Ishikawa (cell line): ENCODE data around the gene PSMB11.

Experiments used
- CEBPB ChIP-seq: IDR thresholded peaks from 2 replicates; pipeline ENCODE4 v1.6.1; 2012
- CREB1 ChIP-seq: IDR thresholded peaks from 2 replicates; pipeline ENCODE4 v1.6.1; 2012; ENCODE audit warnings: low read depth
- EGR1 ChIP-seq: IDR thresholded peaks from 2 replicates; pipeline ENCODE4 v1.6.1; 2012
- EP300 ChIP-seq: IDR thresholded peaks from 2 replicates; pipeline ENCODE4 v1.6.1; 2012; ENCODE audit warnings: borderline replicate concordance
- FOXM1 ChIP-seq: IDR thresholded peaks from 2 replicates; pipeline ENCODE4 v1.6.1; 2012; ENCODE audit warnings: low read depth, borderline replicate concordance
- NFIC ChIP-seq: IDR thresholded peaks from 2 replicates; pipeline ENCODE4 v1.6.1; 2012
- RAD21 ChIP-seq: IDR thresholded peaks from 2 replicates; pipeline ENCODE4 v1.6.1; 2012; ENCODE audit warnings: low read depth
- TAF1 ChIP-seq: IDR thresholded peaks from 2 replicates; pipeline ENCODE4 v1.6.1; 2012; ENCODE audit warnings: low read depth, mild to moderate bottlenecking
- TCF12 ChIP-seq: IDR thresholded peaks from 2 replicates; pipeline ENCODE4 v1.6.1; 2012; ENCODE audit warnings: low read depth
- TEAD4 ChIP-seq: IDR thresholded peaks from 2 replicates; pipeline ENCODE4 v1.6.1; 2012
- YY1 ChIP-seq: IDR thresholded peaks from 2 replicates; pipeline ENCODE4 v1.6.1; 2012; ENCODE audit warnings: low read depth
- ZBTB7A ChIP-seq: IDR thresholded peaks from 2 replicates; pipeline ENCODE4 v1.6.1; 2012; ENCODE audit warnings: low read depth
- TF ChIP-seq, protein P1 (sequence below): IDR thresholded peaks from 2 replicates; pipeline ENCODE4 v1.6.1; 2012
- TF ChIP-seq, protein P2 (sequence below): IDR thresholded peaks from 2 replicates; pipeline ENCODE4 v1.6.1; 2012
- TF ChIP-seq, protein P3 (sequence below): IDR thresholded peaks from 2 replicates; pipeline ENCODE4 v1.6.1; 2012; ENCODE audit warnings: low read depth, mild to moderate bottlenecking

Gene PSMB11

DNA sequence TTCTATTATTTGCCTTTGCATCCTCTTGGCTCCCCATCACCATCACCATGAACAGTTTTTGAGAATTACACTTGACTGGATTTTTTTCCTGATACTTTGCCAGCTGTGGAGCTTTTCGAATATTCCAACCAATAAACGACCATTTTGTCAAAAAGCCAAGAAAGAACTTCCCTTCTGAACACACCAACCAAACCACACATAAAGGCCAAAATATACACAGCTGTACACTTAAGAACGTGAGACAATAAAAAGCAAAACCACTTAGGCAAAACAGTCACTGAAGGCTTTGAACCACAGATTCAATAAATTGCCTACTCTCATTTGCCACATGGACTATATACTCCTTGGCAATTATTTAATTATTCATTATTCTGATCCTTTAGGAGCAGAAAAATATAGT is 33.2 kb upstream of the PSMB11 start:
- no peak for TF ChIP-seq CREB1
- no peak for TF ChIP-seq TAF1
- no peak for TF ChIP-seq CEBPB
- TF ChIP-seq, protein P1, sequence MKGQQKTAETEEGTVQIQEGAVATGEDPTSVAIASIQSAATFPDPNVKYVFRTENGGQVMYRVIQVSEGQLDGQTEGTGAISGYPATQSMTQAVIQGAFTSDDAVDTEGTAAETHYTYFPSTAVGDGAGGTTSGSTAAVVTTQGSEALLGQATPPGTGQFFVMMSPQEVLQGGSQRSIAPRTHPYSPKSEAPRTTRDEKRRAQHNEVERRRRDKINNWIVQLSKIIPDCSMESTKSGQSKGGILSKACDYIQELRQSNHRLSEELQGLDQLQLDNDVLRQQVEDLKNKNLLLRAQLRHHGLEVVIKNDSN = no peak
- no peak for TF ChIP-seq EGR1
- no peak for TF ChIP-seq TCF12
- TF ChIP-seq, protein P2, sequence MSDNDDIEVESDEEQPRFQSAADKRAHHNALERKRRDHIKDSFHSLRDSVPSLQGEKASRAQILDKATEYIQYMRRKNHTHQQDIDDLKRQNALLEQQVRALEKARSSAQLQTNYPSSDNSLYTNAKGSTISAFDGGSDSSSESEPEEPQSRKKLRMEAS = no peak
- TF ChIP-seq, protein P3, sequence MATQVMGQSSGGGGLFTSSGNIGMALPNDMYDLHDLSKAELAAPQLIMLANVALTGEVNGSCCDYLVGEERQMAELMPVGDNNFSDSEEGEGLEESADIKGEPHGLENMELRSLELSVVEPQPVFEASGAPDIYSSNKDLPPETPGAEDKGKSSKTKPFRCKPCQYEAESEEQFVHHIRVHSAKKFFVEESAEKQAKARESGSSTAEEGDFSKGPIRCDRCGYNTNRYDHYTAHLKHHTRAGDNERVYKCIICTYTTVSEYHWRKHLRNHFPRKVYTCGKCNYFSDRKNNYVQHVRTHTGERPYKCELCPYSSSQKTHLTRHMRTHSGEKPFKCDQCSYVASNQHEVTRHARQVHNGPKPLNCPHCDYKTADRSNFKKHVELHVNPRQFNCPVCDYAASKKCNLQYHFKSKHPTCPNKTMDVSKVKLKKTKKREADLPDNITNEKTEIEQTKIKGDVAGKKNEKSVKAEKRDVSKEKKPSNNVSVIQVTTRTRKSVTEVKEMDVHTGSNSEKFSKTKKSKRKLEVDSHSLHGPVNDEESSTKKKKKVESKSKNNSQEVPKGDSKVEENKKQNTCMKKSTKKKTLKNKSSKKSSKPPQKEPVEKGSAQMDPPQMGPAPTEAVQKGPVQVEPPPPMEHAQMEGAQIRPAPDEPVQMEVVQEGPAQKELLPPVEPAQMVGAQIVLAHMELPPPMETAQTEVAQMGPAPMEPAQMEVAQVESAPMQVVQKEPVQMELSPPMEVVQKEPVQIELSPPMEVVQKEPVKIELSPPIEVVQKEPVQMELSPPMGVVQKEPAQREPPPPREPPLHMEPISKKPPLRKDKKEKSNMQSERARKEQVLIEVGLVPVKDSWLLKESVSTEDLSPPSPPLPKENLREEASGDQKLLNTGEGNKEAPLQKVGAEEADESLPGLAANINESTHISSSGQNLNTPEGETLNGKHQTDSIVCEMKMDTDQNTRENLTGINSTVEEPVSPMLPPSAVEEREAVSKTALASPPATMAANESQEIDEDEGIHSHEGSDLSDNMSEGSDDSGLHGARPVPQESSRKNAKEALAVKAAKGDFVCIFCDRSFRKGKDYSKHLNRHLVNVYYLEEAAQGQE = no peak
- no peak for TF ChIP-seq ZBTB7A
- TF ChIP-seq NFIC = no peak
- no peak for TF ChIP-seq TEAD4
- no peak for TF ChIP-seq FOXM1

DNA sequence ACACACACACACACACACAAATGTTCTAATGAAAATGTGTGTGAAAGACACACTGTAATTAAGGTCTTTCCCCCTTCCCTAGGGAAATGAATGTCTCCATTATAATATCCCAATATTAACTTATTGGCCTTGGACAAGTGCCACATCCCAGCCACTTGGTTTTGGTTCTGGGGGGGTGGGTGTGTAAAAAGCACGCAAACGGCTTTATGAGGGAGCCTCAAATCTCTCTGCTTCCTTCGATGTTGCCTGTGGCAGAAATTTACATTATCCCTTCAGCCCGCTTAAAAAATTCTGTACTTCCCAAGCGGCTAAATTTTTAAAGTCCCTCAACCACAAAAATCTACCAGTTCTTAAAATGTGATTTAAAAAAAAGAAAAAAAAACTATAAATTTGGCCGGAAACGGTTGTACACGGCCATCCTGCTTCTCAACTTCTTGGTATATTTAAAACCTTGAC is 32.5 kb upstream of the PSMB11 start:
- TF ChIP-seq, protein P1 = no peak
- TF ChIP-seq, protein P2 = no peak
- no peak for TF ChIP-seq YY1
- no peak for TF ChIP-seq RAD21
- no peak for TF ChIP-seq TEAD4
- no peak for TF ChIP-seq EP300
- TF ChIP-seq CREB1 = no peak
- no peak for TF ChIP-seq ZBTB7A
- no peak for TF ChIP-seq TAF1
- TF ChIP-seq FOXM1 = no peak
- TF ChIP-seq CEBPB = no peak
- TF ChIP-seq, protein P3 = no peak
- TF ChIP-seq EGR1 = no peak
- no peak for TF ChIP-seq NFIC
- TF ChIP-seq TCF12 = no peak

DNA sequence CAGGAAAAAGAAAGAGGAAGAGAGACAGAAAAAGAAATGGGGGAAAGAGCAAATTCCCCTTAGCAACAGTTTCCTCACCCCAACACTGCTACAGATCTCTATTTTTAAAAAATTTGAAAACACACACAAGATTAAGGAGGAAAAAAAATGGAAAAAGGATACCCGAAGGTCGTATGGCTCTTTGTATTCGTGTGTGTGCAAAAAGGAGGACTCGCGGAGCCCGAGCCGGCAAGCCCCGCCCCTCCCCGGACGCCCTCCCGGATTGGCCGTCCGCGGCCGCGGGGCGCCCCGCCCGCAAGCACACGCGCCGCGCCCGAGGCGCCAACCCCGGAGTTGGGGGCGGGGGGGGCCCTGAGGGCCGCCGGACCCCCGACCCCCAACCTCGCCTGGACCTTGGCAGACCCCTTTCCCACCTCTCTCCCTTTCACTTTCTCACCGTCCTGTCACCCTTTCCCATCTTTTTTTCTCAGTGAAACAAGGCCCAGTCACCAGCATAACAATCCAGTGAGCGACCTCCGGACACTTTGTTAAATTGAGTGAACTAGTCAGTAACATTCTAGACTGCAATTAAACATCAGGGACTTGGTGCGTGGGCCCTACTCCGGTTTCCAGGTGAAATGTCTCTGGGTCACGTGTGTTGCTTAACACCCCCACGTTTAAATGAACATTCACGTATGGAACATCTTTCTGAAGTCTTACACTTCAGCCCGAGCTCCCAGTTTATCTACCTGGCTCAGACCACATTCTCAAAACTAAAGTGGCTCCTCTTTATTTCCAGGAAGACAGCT is 31.9 kb upstream of the PSMB11 start, which contains the start of gene C14orf93:
TSS of gene C14orf93 (minus strand) at position 205 of the 788 bp plus-strand sequence. CDS start 11,120 bp downstream, outside the sequence.
- no peak for TF ChIP-seq TCF12
- TF ChIP-seq, protein P1 = peak; percentile 76
- no peak for TF ChIP-seq RAD21
- TF ChIP-seq, protein P2 = 0 out of 2 replicates have a peak, but pooled peaks have one; percentile 34
- TF ChIP-seq EP300 = no peak
- no peak for TF ChIP-seq CREB1
- peak; percentile 38; the same call in 1 of the 2 replicates for TF ChIP-seq EGR1
- no peak for TF ChIP-seq TEAD4
- peak; percentile 98 for TF ChIP-seq ZBTB7A

DNA sequence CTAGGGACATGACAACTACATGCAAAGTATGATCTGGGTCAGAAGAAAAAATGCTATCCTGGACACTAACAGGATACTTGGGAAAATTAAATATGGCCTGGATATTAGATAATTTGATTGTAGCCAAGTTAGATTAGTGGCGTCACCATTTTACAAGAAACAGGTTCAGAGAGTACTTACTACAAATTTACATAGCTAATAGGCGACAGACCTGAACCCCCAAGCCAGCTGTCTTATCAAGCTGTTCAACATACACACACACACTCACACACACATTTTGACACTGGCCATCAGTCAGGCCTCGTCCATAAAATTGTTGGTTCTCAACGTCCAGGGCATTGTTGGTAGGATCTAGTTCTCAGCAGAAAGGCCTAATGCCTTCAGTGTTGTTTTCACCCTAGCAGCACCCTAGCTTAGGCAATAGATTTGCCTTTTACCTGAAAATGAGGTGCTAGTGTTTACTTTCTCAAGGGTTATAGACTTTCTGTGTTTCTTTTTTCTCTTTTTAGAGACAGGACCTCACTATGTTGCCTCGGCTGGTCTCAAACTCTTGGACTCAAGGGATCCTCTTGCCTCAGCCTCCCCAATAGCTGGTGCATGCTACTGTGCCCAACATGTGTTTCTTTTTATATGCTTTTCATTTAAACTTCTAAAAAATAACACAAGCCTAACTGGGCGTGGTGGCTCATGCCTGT is 28.8 kb upstream of the PSMB11 start:
- TF ChIP-seq YY1 (no peak), FOXM1 (no peak), TEAD4 (no peak), NFIC (no peak), EP300 (no peak)
- TF ChIP-seq, protein P2 = no peak

DNA sequence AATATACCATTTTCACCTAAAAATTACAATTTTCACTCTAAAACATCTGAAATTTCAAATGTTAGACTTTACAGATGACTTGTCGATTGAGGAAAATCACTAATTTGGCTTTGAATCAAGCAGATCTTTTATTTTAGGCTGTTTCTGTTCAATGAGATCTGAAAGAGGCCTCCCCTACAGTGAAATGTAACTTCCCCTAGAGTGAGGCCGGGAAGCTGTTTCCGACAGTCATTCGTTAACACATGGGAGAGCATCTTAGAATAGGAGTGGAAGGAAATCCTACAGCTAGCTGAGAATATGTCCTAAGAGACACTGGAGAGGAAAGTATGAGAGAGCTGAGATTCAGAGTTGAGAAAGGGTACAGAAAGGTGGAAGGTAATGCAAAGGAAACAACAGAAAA is 26.4 kb upstream of the PSMB11 start:
- TF ChIP-seq, protein P1 = no peak
- TF ChIP-seq TAF1 (no peak), TCF12 (no peak), CREB1 (no peak), ZBTB7A (no peak)
- TF ChIP-seq, protein P3 = no peak
